AG04449 (cell line): Measurements from ENCODE around the gene PCBP3.

ENCODE experiments used
- CTCF ChIA-PET: fragments of 350-600 bp; formaldehyde crosslinking; extraction: SDS; loops from one replicate; lab custom pipeline; 2021; ENCODE audit warnings: antibody characterized with exemption; lab: Yijun Ruan, JAX
- POLR2A ChIA-PET: fragments of 400-600, 350-600 bp; formaldehyde crosslinking; extraction: SDS; loops from one replicate; lab custom pipeline; 2020; ENCODE audit warnings: antibody characterized with exemption, inconsistent platforms; lab: Yijun Ruan, JAX
- DNase-seq: peaks from one replicate; pipeline ENCODE4 v3.0.0-alpha.2; 2010; ENCODE audit warnings: low read depth, low spot score
- H3K4me3 ChIP-seq: 2 replicates; pipeline ENCODE4 v1.5.1; 2011; ENCODE audit warnings: low read depth, mild to moderate bottlenecking, control low read depth, low read length
- TF ChIP-seq, protein P1 (sequence below): IDR thresholded peaks from one replicate; pipeline ENCODE4 v1.5.1; 2011; ENCODE audit warnings: mild to moderate bottlenecking, moderate library complexity, low read length, control low read depth, inconsistent platforms; ENCODE audit not compliant: insufficient read depth; ENCODE audit errors: missing control alignments

The PCBP3 gene

DNA sequence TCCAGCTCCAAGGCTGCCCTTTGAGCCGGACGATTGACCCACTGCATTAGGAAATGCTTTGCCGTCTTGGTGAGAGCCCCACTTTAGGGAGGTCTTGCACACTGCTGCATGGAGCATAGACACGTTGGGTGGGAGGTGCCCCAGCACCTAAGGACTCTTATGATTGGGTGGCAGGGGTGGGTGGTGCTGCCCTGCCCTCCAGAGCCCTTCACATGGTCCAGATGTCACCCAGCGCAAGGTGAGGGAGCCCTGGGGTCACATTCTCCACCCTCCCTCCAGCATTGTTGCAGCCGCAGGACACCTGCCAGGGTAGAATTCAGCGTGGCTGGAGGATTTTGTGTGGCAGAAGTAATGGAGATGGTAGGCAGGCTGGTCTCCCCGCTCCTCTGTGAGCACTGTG is 200.7 kb downstream of the PCBP3 start:
- H3K4me3 ChIP-seq, result no peak overlapping the region
- DNase-seq, result no peak
- ChIA-PET CTCF (no interaction called here), POLR2A (no interaction called here)
- TF ChIP-seq, protein P1, sequence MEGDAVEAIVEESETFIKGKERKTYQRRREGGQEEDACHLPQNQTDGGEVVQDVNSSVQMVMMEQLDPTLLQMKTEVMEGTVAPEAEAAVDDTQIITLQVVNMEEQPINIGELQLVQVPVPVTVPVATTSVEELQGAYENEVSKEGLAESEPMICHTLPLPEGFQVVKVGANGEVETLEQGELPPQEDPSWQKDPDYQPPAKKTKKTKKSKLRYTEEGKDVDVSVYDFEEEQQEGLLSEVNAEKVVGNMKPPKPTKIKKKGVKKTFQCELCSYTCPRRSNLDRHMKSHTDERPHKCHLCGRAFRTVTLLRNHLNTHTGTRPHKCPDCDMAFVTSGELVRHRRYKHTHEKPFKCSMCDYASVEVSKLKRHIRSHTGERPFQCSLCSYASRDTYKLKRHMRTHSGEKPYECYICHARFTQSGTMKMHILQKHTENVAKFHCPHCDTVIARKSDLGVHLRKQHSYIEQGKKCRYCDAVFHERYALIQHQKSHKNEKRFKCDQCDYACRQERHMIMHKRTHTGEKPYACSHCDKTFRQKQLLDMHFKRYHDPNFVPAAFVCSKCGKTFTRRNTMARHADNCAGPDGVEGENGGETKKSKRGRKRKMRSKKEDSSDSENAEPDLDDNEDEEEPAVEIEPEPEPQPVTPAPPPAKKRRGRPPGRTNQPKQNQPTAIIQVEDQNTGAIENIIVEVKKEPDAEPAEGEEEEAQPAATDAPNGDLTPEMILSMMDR, result no peak

DNA sequence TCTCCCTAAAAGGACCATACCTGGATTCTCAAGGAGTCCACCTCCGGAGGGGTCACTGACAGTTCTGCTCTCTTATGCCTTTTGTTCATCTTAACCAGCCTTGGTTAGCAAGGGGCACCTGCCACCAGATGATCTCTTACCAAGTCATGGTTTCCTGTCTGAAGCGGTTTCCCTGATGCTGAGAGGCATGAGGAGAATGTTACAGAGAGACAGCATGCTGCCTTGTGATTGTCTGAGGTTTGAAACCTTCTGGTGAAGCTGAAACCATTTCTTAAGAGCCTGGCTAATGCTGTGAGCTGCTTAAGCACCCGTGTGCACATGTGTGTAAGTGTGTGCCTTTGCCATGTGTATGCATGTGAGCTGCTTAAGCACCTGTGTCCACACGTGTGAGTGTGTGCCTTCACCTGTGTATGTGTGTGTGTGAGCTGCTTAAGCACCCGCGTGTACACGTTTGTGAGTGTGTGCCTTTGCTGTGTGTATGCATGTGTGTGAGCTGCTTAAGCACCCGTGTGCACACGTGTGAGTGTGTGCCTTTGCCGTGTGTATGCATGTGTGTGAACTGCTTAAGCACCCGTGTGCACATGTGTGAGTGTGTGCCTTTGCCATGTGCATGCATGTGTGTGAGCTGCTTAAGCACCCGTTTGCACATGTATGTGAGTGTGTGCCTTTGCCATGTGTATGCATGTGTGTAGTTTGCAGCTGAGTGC is 201.7 kb downstream of the PCBP3 start:
- TF ChIP-seq, protein P1, result no peak
- ChIA-PET CTCF (interaction anchor here (1.2 to 2.7 kb wide), 3 partner anchors 24 to 289 kb away, joined by 5 to 11 read pairs (median 7); no protein-coding TSS in a partner anchor), POLR2A (no interaction called here)
- H3K4me3 ChIP-seq, result no peak overlapping the region
- DNase-seq, result no peak

DNA sequence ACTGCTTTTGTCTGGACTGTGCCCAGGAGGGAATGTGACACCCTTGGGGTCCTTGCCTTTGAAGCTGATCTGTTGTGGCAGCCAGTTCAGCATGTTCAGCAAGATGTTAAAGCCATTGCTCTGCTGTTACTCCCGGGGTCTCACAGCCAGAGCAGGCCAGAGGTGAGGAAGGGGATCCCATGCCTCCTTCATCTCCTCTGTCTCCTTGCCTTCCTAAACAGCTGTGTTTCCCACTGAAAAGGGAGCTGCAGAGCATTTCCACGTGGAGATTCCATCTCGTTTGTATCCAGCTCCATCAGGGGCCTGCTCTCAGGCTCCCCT is 202.2 kb downstream of the PCBP3 start:
- no peak overlapping the region for H3K4me3 ChIP-seq
- POLR2A ChIA-PET, result no interaction called here
- CTCF ChIA-PET, result interaction anchor here (0.7 to 2.7 kb wide), 5 partner anchors 9 to 706 kb away, joined by 3 to 11 read pairs (median 6); no protein-coding TSS in a partner anchor
- DNase-seq, result no peak
- TF ChIP-seq, protein P1, result no peak

DNA sequence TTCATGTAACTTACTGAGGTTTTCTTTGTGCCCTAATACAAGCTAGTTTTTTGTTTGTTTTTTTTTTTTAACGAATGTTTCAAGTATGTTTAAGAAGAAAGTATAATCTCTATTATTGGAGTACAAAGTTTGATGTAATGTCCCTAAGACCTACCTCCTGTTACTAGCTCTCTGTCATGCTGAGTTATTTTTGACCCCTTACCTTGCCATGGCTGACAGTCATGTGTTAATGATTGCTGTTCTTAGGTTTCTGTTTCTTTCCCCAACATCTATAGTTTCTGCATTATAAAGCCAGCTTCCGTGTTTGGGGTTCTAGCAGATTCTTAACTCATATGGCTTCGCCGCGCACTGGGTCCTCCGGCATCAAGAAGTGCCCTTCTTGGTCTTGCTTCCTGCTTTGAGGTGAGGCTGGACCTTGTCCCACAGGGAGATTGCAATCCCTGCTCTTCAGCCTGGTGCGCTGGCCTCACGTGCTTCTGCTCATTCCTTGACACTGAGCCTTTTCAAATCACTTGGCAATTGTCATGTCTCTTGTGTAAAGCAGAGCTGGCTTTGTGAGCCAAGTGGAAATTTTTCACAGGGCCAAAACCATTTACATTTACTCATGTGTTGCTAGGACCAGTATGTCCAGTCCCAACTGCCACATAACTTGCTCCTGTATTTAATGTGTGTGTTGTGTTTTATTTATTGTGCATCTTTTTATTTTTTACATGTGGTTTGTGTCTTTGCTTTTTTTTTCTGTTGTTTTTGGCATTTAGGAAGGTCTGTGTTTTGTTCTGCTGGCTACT is 203.0 kb downstream of the PCBP3 start:
- ChIA-PET POLR2A (no interaction called here), CTCF (interaction anchor here (0.7 to 2.7 kb wide), 8 partner anchors 10 to 707 kb away, joined by 3 to 11 read pairs (median 6); no protein-coding TSS in a partner anchor)
- H3K4me3 ChIP-seq, result no peak overlapping the region
- no peak for DNase-seq
- TF ChIP-seq, protein P1, result no peak

DNA sequence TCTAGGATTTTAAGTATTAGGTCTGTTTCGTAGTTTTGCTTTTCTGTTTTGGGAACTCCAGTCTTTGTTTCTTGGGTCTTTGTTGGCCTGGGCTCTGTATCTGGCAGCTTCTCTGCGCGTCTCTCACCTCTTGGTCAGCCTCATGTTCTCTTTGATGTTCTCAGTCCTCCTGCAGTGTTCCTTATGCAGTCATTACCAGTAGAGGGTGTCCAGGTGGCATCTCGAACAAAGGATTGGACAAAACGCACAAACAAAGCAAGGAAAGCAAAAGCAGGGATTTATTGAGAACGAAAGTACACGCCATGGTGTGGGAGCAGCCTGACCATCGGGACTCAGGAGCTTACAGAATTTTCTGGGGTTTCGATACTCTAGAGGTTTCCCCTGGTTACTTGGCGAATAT is 204.3 kb downstream of the PCBP3 start:
- CTCF ChIA-PET, result interaction anchor here (1.0 to 2.7 kb wide), 6 partner anchors 14 to 292 kb away, joined by 4 to 11 read pairs (median 6); no protein-coding TSS in a partner anchor
- POLR2A ChIA-PET, result no interaction called here
- TF ChIP-seq, protein P1, result no peak
- DNase-seq, result no peak
- H3K4me3 ChIP-seq, result no peak overlapping the region

DNA sequence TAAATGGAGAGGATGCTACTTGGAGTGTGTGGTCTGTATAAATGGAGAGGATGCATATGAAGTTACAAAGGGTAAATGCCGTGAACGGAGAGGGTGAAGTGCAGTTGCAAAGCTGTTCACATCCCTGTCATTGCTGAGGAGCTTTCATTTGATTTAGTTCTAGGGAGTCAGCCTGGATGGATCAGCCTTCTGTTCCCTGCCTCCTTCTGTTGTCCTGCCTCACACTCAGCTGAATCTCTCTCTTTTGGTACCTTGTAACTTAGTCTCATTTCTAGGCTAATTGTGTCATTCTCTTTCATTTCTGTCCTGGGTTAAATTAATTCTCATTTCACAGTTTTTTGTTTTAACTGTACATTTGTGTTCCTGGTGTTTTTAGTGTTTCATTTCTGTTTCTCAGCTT is 204.8 kb downstream of the PCBP3 start:
- ChIA-PET POLR2A (no interaction called here), CTCF (interaction anchor here (1.0 to 2.3 kb wide), 3 partner anchors 15 to 32 kb away, joined by 4 to 7 read pairs (median 4); no protein-coding TSS in a partner anchor)
- no peak for DNase-seq
- H3K4me3 ChIP-seq, result no peak overlapping the region
- TF ChIP-seq, protein P1, result no peak
